Peyer's patch (tissue), 4 donors: Measurements from ENCODE around the gene CFAP300. TPM values are rescaled to one million over a fixed set of nuclear protein-coding genes. Genes with fewer than 3 reads are reported as not detected.

Experiments used
- DNase-seq, 3 donors: peaks; one replicate each; pipeline ENCODE4 v3.0.0-alpha.2; 2017 to 2019
- H3K27ac ChIP-seq, 4 donors: fragments of 200-600 bp; sonication (generic); one replicate each; pipeline ENCODE4 v1.5.1; 2016 to 2019
- H3K27me3 ChIP-seq, 2 donors: fragments of 200-600 bp; sonication (generic); one replicate each; pipeline ENCODE4 v1.5.1; 2019
- H3K36me3 ChIP-seq, 3 donors: fragments of 200-600 bp; sonication (generic); one replicate each; pipeline ENCODE4 v1.5.1; 2016 to 2019
- H3K4me1 ChIP-seq, 4 donors: fragments of 200-600 bp; sonication (generic); one replicate each; pipeline ENCODE4 v1.5.1; 2016 to 2019
- H3K4me3 ChIP-seq, 4 donors: fragments of 200-600 bp; sonication (generic); 1 replicate in 3 of 4; 2 replicates in 1 of 4; pipeline ENCODE4 v1.5.1; 2016 to 2019; ENCODE audit warnings: mild to moderate bottlenecking in 1 of 4
- H3K9me3 ChIP-seq, 4 donors: fragments of 200-600 bp; sonication (generic); one replicate each; pipeline ENCODE4 v1.5.1; 2016 to 2019; ENCODE audit warnings: mild to moderate bottlenecking in 1 of 4
- POLR2A ChIP-seq, 2 donors: fragments of 450-650 bp; IDR thresholded peaks; one replicate each; pipeline ENCODE4 v1.5.1; 2017; ENCODE audit warnings: antibody characterized with exemption in 2 of 2, mild to moderate bottlenecking in 2 of 2, moderate library complexity in 2 of 2
- small RNA-seq, 2 donors: library from RNA; depleted of rRNA; stranded (forward); fragments of <200 nt; gene quantifications; one replicate each; pipeline ENCODE3, GENCODE V24; 2016
- total RNA-seq, 4 donors: library from RNA; depleted of rRNA; stranded (reverse); fragments of >200 nt; gene quantifications; one replicate each; pipeline ENCODE4 v1.1.0, GENCODE V29; 2016
- TF ChIP-seq, protein P1 (sequence below), 6 experiments: fragments of 450-650 bp in 4 of 6; fragments of 200-600 bp in 2 of 6; sonication (generic) in 1 of 6; IDR thresholded peaks; one replicate each; pipeline ENCODE4 v1.5.1; 2017 to 2019; ENCODE audit warnings: antibody characterized with exemption in 6 of 6, mild to moderate bottlenecking in 3 of 6, moderate library complexity in 1 of 6

The CFAP300 gene
- total RNA-seq, 4 donors from 2014 or later: 0.54 TPM; not detected in 3

DNA sequence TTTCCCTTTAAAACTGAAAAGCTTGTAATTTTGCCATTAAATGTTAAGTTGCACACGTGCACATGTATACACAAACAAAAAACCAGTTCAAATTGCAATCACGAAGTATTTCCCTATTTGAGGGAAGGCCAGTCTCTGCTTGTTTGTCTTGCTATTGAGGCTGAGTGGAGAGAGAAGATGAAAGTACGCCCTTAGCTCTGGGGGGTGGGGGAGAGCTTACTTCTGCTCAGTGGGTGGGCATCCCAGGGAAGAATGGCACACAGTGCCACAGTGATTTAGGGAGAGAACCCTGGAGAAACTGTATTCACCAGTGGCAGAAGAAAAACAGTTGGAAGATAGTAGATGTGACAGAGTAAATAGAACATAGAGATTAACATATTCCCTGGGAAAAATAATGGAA, 71.7 kb downstream of the CFAP300 start:
- no peaks in the 10 kb centered on the region for H3K36me3 ChIP-seq
- no peaks in the 10 kb centered on the region for H3K9me3 ChIP-seq
- H3K27ac ChIP-seq: no peak overlapping the region
- H3K4me1 ChIP-seq: peaks cover 0 to 42% (median 0%) of the 10 kb centered on the region in 4 donors
- H3K27me3 ChIP-seq: no peaks in the 10 kb centered on the region
- no peak for TF ChIP-seq POLR2A (IDR thresholded peaks at IDR 0.05)
- TF ChIP-seq, protein P1, sequence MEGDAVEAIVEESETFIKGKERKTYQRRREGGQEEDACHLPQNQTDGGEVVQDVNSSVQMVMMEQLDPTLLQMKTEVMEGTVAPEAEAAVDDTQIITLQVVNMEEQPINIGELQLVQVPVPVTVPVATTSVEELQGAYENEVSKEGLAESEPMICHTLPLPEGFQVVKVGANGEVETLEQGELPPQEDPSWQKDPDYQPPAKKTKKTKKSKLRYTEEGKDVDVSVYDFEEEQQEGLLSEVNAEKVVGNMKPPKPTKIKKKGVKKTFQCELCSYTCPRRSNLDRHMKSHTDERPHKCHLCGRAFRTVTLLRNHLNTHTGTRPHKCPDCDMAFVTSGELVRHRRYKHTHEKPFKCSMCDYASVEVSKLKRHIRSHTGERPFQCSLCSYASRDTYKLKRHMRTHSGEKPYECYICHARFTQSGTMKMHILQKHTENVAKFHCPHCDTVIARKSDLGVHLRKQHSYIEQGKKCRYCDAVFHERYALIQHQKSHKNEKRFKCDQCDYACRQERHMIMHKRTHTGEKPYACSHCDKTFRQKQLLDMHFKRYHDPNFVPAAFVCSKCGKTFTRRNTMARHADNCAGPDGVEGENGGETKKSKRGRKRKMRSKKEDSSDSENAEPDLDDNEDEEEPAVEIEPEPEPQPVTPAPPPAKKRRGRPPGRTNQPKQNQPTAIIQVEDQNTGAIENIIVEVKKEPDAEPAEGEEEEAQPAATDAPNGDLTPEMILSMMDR (IDR thresholded peaks at IDR 0.05): no peak
- no peak overlapping the region for H3K4me3 ChIP-seq
- no peak for DNase-seq

DNA sequence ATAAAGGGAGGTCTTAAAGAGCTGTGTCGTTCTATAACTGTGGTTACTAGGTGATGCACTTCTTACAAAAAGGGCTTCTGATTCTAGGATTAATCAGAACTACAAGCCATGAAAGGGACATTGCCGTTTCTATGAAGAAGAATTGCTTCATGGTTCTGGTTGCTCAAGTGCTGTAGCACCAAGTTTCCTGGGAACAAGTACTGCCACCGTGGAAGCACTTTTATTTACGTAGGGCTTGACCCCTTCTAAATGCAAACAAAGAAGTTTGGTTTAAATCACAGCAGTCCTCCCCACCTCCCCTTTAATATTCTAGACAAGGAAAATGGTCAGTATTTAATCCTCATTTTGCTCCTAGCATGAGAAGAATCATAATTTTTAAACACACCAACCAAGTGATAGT, 72.8 kb downstream of the CFAP300 start:
- Histone ChIP-seq H3K36me3 (no peaks in the 10 kb centered on the region), H3K27ac (no peak overlapping the region), H3K4me1 (peaks cover 0 to 32% (median 0%) of the 10 kb centered on the region in 4 donors), H3K27me3 (no peaks in the 10 kb centered on the region), H3K4me3 (no peak overlapping the region), H3K9me3 (no peaks in the 10 kb centered on the region)
- no peak for DNase-seq
- no peak for TF ChIP-seq POLR2A (IDR thresholded peaks at IDR 0.05)
- TF ChIP-seq, protein P1 (IDR thresholded peaks at IDR 0.05): no peak

DNA sequence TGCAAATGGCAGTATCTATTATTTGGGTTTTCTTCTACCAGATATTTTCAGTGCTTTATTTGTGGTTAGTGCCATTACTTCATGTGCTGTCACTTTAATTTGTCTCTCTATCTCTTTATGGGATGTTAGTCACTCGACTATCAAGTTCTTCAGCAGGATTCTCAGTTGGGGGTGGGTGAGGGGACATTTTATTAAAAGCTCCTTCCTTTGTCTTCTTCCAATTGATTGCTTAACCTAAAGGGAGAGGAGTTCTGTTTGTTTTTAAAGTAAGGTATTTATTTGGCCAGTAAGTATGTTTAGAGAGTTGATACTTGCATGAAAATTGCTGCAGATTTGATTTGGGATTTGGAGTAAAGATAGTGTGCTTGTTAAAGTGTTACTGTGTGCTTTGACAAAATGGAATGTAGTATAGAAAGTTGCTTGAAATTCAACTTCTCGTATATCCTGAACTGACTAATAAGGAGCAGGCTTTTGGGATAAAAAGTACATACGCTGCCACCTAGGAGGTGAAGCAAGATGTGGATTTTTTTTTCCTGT, 73.3 kb downstream of the CFAP300 start:
- Histone ChIP-seq H3K27ac (no peak overlapping the region), H3K9me3 (no peaks in the 10 kb centered on the region), H3K4me3 (no peak overlapping the region), H3K4me1 (peaks cover 0 to 28% (median 0%) of the 10 kb centered on the region in 4 donors), H3K36me3 (no peaks in the 10 kb centered on the region), H3K27me3 (no peaks in the 10 kb centered on the region)
- TF ChIP-seq, protein P1 (IDR thresholded peaks at IDR 0.05): no peak
- TF ChIP-seq POLR2A (IDR thresholded peaks at IDR 0.05): no peak
- DNase-seq: no peak

DNA sequence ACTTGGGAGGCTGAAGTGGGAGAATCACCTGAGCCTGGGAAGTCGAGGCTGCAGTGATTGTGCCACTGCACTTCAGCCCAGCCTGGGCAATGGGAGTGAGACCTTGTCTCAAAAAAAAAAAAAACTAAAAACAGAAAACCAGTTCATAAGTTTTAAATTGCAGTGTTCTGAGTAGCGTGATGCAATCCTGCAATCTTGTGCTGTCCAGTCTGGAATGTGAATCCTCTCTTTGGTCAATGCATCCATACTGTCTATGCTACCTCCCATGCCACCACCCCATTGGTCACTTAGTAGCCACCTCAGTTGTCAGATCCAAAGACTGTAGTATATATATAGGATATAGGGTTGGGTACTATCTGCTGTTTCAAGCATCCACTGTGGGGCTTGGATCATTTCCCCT, 74.1 kb downstream of the CFAP300 start:
- Histone ChIP-seq H3K27me3 (no peaks in the 10 kb centered on the region), H3K4me3 (no peak overlapping the region), H3K27ac (no peak overlapping the region), H3K36me3 (no peaks in the 10 kb centered on the region), H3K9me3 (no peaks in the 10 kb centered on the region), H3K4me1 (peaks cover 0 to 24% (median 0%) of the 10 kb centered on the region in 4 donors)
- no peak for TF ChIP-seq POLR2A (IDR thresholded peaks at IDR 0.05)
- TF ChIP-seq, protein P1 (IDR thresholded peaks at IDR 0.05): no peak
- no peak for DNase-seq

Small RNA genes within 50 kb of the gene (small RNA-seq; reads per million reads assigned to genes)
- gene RNA5SP535: 0 reads per million in 2 donors

Other genes starting within 250 kb of the CFAP300 start
- 10 to 100 TPM in 1 of 4 donors, 1 to 10 TPM in 3; 2.0 to 12.4 (median 4.2) TPM for gene CEP126, start 132.4 kb upstream of the CFAP300 start, total RNA-seq
- gene ANGPTL5, start 130.9 kb upstream of the CFAP300 start, total RNA-seq: not detected
- gene YAP1, start 63.0 kb downstream of the CFAP300 start, total RNA-seq: 100 to 1,000 TPM in 3 of 4 donors, 10 to 100 TPM in 1; 99.8 to 163 (median 133) TPM